Inferior parietal cortex (tissue), 1 donor: ENCODE data around the gene SPATA21.
"Not testable (repeated sequence)": the region's sequence is repeated elsewhere in the genome, so short reads cannot be mapped to it uniquely, and the experiment has no call there.

ENCODE experiments used
- DNase-seq: peaks from one replicate; pipeline ENCODE4 v3.0.0-alpha.2; 2016; ENCODE audit errors: extremely low spot score

The SPATA21 gene

GRCh38 chr1:16385659-16386453 is 51.4 kb downstream of the SPATA21 start:
- no peak for DNase-seq

- DNase-seq: no peak
These were observed 53.3 kb downstream of the SPATA21 start for GRCh38 chr1:16383888-16384287.

- DNase-seq: no peak
These were observed 56.4 kb downstream of the SPATA21 start for GRCh38 chr1:16380868-16381267.

- no peak for DNase-seq
These were observed 58.8 kb downstream of the SPATA21 start for GRCh38 chr1:16378443-16378842.

- DNase-seq: no peak
These were observed 60.3 kb downstream of the SPATA21 start for GRCh38 chr1:16376971-16377370.

GRCh38 chr1:16375521-16376340 is 61.5 kb downstream of the SPATA21 start:
- DNase-seq: no peak

GRCh38 chr1:16374266-16374665 is 63.0 kb downstream of the SPATA21 start:
- DNase-seq: no peak

GRCh38 chr1:16372535-16373285 is 64.5 kb downstream of the SPATA21 start:
- no peak for DNase-seq

- no peak for DNase-seq
These were observed 65.5 kb downstream of the SPATA21 start for GRCh38 chr1:16371725-16372124.

GRCh38 chr1:16369821-16370220 is 67.4 kb downstream of the SPATA21 start:
- no peak for DNase-seq

GRCh38 chr1:16367968-16368890 is 69.0 kb downstream of the SPATA21 start:
- no peak for DNase-seq

GRCh38 chr1:16367258-16367967 is 69.8 kb downstream of the SPATA21 start:
- peak; percentile 87 for DNase-seq

- peak; percentile 99 for DNase-seq
These were observed 70.4 kb downstream of the SPATA21 start, which contains the start of gene SZRD1 for GRCh38 chr1:16366722-16367257. Gene SZRD1, plus strand, starts transcription at chr1:16367242. Its CDS starts 16 bp downstream, at chr1:16367258.

GRCh38 chr1:16365146-16365498 is 72.1 kb downstream of the SPATA21 start:
- DNase-seq: not testable (repeated sequence)

- DNase-seq: no peak
These were observed 80.4 kb downstream of the SPATA21 start for GRCh38 chr1:16356867-16357266.

- no peak for DNase-seq
These were observed 82.6 kb downstream of the SPATA21 start for GRCh38 chr1:16354619-16355018.

- DNase-seq: no peak
These were observed 84.2 kb downstream of the SPATA21 start for GRCh38 chr1:16352842-16353535.

GRCh38 chr1:16351994-16352841 is 85.0 kb downstream of the SPATA21 start, which contains the start of gene FBXO42:
Gene FBXO42, minus strand, starts transcription at chr1:16352480. Its CDS starts 37,062 bp downstream, at chr1:16315418.
- DNase-seq: peak; percentile 92
